22Rv1 (cell line): ENCODE measurements around the gene ZNF469.

ENCODE experiments used
- ZFX ChIP-seq: fragments of 450-650 bp; IDR thresholded peaks from 2 replicates; pipeline ENCODE4 v1.6.1; 2017; ENCODE audit warnings: antibody characterized with exemption, borderline replicate concordance
- TF ChIP-seq, protein P1 (sequence below): fragments of 450-650 bp; IDR thresholded peaks from 2 replicates; pipeline ENCODE4 v1.5.1; 2017; ENCODE audit warnings: mild to moderate bottlenecking

DNA sequence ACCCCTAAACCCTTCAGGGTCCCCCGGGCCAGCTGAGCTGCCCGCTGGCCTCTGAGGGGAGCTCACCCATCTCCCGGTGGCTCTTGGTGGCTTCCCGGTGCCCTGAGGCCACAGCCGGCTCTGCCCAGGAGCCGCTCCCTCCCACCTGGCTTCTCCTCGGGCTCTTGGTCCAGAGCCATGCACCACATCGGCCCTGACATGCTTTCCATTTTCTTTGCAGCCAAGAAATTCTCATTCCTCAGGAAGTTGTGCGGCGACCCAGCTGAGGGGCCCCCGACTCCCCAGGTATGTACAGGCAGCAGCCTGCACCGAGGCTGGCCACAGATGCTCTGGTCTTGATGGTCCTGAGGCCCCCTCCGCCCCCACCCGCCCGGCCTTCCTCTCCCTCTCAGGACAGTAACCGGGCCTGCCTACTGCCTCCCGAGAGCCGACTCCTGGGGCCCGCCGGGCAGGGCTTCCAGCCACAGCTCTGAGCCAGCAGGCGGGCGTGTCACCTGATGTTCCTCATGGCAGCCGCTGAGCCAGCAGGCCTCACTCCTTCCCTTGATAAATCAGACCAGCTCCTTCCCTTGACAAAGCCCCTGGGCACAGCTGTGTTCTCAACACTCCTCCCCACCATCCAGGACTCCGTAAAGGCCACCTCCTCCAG lies 42.0 kb downstream of the ZNF469 start:
- TF ChIP-seq, protein P1, sequence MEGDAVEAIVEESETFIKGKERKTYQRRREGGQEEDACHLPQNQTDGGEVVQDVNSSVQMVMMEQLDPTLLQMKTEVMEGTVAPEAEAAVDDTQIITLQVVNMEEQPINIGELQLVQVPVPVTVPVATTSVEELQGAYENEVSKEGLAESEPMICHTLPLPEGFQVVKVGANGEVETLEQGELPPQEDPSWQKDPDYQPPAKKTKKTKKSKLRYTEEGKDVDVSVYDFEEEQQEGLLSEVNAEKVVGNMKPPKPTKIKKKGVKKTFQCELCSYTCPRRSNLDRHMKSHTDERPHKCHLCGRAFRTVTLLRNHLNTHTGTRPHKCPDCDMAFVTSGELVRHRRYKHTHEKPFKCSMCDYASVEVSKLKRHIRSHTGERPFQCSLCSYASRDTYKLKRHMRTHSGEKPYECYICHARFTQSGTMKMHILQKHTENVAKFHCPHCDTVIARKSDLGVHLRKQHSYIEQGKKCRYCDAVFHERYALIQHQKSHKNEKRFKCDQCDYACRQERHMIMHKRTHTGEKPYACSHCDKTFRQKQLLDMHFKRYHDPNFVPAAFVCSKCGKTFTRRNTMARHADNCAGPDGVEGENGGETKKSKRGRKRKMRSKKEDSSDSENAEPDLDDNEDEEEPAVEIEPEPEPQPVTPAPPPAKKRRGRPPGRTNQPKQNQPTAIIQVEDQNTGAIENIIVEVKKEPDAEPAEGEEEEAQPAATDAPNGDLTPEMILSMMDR: no peak
- TF ChIP-seq ZFX: no peak
